ENCODE data around the gene LUC7L. TPM values are rescaled to one million over a fixed set of nuclear protein-coding genes. Genes with fewer than 3 reads are reported as not detected.
A peak's percentile ranks its signal among the peaks of the same experiment; 100 is the strongest.

LUC7L gene
- total RNA-seq, 1 donor from 2014 or later, result 74.1 TPM

DNA sequence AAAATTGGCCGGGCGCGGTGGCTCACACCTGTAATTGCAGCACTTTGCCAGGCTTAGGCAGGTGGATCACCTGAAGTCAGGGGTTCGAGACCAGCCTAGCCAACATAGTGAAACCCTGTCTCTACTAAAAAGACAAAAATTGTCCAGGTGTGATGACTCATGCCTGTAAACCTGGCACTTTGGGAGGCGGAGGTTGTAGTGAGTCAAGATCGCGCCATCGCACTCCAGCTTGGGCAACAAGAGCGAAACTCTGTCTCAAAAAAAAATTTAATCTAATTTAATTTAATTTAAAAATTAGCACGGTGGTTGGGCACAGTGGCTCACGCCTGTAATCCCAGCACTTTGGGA lies 50.6 kb downstream of the LUC7L start:
- Histone ChIP-seq H3K4me1 (ENCODE audit: insufficient read depth, low read length) (peaks cover 10% of the 10 kb centered on the region), H3K9ac (ENCODE audit: low read length) (no peak overlapping the region), H3K27me3 (ENCODE audit: insufficient read depth, low read length) (peaks cover 38% of the 10 kb centered on the region), H3K9me3 (ENCODE audit: insufficient read depth, low read depth, low read length) (no peaks in the 10 kb centered on the region), H2AFZ (ENCODE audit: low read depth, low read length) (no peak overlapping the region), H3K27ac (ENCODE audit: low read depth, low read length) (no peak overlapping the region), H3K79me2 (ENCODE audit: insufficient read depth, low read length) (no peaks in the 10 kb centered on the region), H3K36me3 (ENCODE audit: insufficient read depth, low read length) (no peaks in the 10 kb centered on the region), H3K4me3 (ENCODE audit: insufficient read depth, low read depth, low read length) (no peak overlapping the region), H3K4me2 (ENCODE audit: low read length) (no peak overlapping the region), H4K20me1 (ENCODE audit: insufficient read depth, low read length) (peaks cover 37% of the 10 kb centered on the region)
- no peaks in the 10 kb centered on the region for H3K9me3 Mint-ChIP-seq (ENCODE audit: unreplicated experiment)
- no peak overlapping the region for H3K27ac Mint-ChIP-seq (ENCODE audit: unreplicated experiment)
- no peaks in the 10 kb centered on the region for H3K4me1 Mint-ChIP-seq (ENCODE audit: low read depth, unreplicated experiment)
- no peak overlapping the region for H3K4me3 Mint-ChIP-seq (ENCODE audit: unreplicated experiment)
- H3K36me3 Mint-ChIP-seq (ENCODE audit: low read depth, unreplicated experiment), result peaks cover 2% of the 10 kb centered on the region
- no peak for TF ChIP-seq EZH2 (IDR thresholded peaks at IDR 0.05; ENCODE audit: insufficient read depth, low read length)
- TF ChIP-seq, protein P1, sequence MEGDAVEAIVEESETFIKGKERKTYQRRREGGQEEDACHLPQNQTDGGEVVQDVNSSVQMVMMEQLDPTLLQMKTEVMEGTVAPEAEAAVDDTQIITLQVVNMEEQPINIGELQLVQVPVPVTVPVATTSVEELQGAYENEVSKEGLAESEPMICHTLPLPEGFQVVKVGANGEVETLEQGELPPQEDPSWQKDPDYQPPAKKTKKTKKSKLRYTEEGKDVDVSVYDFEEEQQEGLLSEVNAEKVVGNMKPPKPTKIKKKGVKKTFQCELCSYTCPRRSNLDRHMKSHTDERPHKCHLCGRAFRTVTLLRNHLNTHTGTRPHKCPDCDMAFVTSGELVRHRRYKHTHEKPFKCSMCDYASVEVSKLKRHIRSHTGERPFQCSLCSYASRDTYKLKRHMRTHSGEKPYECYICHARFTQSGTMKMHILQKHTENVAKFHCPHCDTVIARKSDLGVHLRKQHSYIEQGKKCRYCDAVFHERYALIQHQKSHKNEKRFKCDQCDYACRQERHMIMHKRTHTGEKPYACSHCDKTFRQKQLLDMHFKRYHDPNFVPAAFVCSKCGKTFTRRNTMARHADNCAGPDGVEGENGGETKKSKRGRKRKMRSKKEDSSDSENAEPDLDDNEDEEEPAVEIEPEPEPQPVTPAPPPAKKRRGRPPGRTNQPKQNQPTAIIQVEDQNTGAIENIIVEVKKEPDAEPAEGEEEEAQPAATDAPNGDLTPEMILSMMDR (IDR thresholded peaks at IDR 0.05; ENCODE audit: insufficient read depth, low read depth, low read length), result no peak
- DNase-seq (ENCODE audit: low read depth) (no peak), FAIRE-seq (no peak)
- peaks cover 36% of the 10 kb centered on the region for H3K27me3 Mint-ChIP-seq (ENCODE audit: low read depth, unreplicated experiment)

DNA sequence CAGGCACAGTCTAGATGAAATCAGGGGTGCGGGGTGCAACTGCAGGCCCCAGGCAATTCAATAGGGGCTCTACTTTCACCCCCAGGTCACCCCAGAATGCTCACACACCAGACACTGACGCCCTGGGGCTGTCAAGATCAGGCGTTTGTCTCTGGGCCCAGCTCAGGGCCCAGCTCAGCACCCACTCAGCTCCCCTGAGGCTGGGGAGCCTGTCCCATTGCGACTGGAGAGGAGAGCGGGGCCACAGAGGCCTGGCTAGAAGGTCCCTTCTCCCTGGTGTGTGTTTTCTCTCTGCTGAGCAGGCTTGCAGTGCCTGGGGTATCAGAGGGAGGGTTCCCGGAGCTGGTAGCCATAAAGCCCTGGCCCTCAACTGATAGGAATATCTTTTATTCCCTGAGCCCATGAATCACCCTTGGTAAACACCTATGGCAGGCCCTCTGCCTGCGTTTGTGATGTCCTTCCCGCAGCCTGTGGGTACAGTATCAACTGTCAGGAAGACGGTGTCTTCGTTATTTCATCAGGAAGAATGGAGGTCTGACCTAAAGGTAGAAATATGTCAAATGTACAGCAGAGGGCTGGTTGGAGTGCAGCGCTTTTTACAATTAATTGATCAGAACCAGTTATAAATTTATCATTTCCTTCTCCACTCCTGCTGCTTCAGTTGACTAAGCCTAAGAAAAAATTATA lies 51.1 kb downstream of the LUC7L start:
- H3K36me3 Mint-ChIP-seq (ENCODE audit: low read depth, unreplicated experiment), result peaks cover 2% of the 10 kb centered on the region
- Histone ChIP-seq H3K4me1 (ENCODE audit: insufficient read depth, low read length) (peaks cover 10% of the 10 kb centered on the region), H4K20me1 (ENCODE audit: insufficient read depth, low read length) (peaks cover 35% of the 10 kb centered on the region), H3K27ac (ENCODE audit: low read depth, low read length) (no peak overlapping the region), H3K9ac (ENCODE audit: low read length) (no peak overlapping the region), H2AFZ (ENCODE audit: low read depth, low read length) (no peak overlapping the region), H3K36me3 (ENCODE audit: insufficient read depth, low read length) (no peaks in the 10 kb centered on the region), H3K4me2 (ENCODE audit: low read length) (no peak overlapping the region), H3K4me3 (ENCODE audit: insufficient read depth, low read depth, low read length) (no peak overlapping the region), H3K27me3 (ENCODE audit: insufficient read depth, low read length) (peaks cover 38% of the 10 kb centered on the region), H3K9me3 (ENCODE audit: insufficient read depth, low read depth, low read length) (no peaks in the 10 kb centered on the region), H3K79me2 (ENCODE audit: insufficient read depth, low read length) (no peaks in the 10 kb centered on the region)
- FAIRE-seq, result no peak
- H3K27me3 Mint-ChIP-seq (ENCODE audit: low read depth, unreplicated experiment), result peaks cover 39% of the 10 kb centered on the region
- TF ChIP-seq EZH2 (IDR thresholded peaks at IDR 0.05; ENCODE audit: insufficient read depth, low read length), result no peak
- TF ChIP-seq, protein P1 (IDR thresholded peaks at IDR 0.05; ENCODE audit: insufficient read depth, low read depth, low read length), result no peak
- H3K9me3 Mint-ChIP-seq (ENCODE audit: unreplicated experiment), result no peaks in the 10 kb centered on the region
- no peak for DNase-seq (ENCODE audit: low read depth)
- no peak overlapping the region for H3K27ac Mint-ChIP-seq (ENCODE audit: unreplicated experiment)
- H3K4me3 Mint-ChIP-seq (ENCODE audit: unreplicated experiment), result peak overlapping the region; percentile 10
- no peaks in the 10 kb centered on the region for H3K4me1 Mint-ChIP-seq (ENCODE audit: low read depth, unreplicated experiment)

DNA sequence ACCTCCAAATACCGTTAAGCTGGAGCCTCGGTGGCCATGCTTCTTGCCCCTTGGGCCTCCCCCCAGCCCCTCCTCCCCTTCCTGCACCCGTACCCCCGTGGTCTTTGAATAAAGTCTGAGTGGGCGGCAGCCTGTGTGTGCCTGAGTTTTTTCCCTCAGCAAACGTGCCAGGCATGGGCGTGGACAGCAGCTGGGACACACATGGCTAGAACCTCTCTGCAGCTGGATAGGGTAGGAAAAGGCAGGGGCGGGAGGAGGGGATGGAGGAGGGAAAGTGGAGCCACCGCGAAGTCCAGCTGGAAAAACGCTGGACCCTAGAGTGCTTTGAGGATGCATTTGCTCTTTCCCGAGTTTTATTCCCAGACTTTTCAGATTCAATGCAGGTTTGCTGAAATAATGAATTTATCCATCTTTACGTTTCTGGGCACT lies 51.8 kb downstream of the LUC7L start:
- Histone ChIP-seq H3K9me3 (ENCODE audit: insufficient read depth, low read depth, low read length) (no peaks in the 10 kb centered on the region), H3K4me1 (ENCODE audit: insufficient read depth, low read length) (peaks cover 10% of the 10 kb centered on the region), H3K4me3 (ENCODE audit: insufficient read depth, low read depth, low read length) (no peak overlapping the region), H2AFZ (ENCODE audit: low read depth, low read length) (no peak overlapping the region), H3K36me3 (ENCODE audit: insufficient read depth, low read length) (no peaks in the 10 kb centered on the region), H3K4me2 (ENCODE audit: low read length) (no peak overlapping the region), H3K27ac (ENCODE audit: low read depth, low read length) (no peak overlapping the region), H3K79me2 (ENCODE audit: insufficient read depth, low read length) (no peaks in the 10 kb centered on the region), H3K9ac (ENCODE audit: low read length) (no peak overlapping the region), H4K20me1 (ENCODE audit: insufficient read depth, low read length) (peaks cover 31% of the 10 kb centered on the region), H3K27me3 (ENCODE audit: insufficient read depth, low read length) (peaks cover 38% of the 10 kb centered on the region)
- no peak for DNase-seq (ENCODE audit: low read depth)
- Mint-ChIP-seq H3K27me3 (ENCODE audit: low read depth, unreplicated experiment) (peaks cover 39% of the 10 kb centered on the region), H3K36me3 (ENCODE audit: low read depth, unreplicated experiment) (peaks cover 2% of the 10 kb centered on the region), H3K9me3 (ENCODE audit: unreplicated experiment) (no peaks in the 10 kb centered on the region), H3K27ac (ENCODE audit: unreplicated experiment) (no peak overlapping the region), H3K4me3 (ENCODE audit: unreplicated experiment) (peak overlapping the region; percentile 10), H3K4me1 (ENCODE audit: low read depth, unreplicated experiment) (no peaks in the 10 kb centered on the region)
- TF ChIP-seq EZH2 (IDR thresholded peaks at IDR 0.05; ENCODE audit: insufficient read depth, low read length), result peak; percentile 16
- TF ChIP-seq, protein P1 (IDR thresholded peaks at IDR 0.05; ENCODE audit: insufficient read depth, low read depth, low read length), result no peak
- no peak for FAIRE-seq
